ENCODE measurements around the gene ITSN1. TPM values are rescaled to one million over a fixed set of nuclear protein-coding genes. Genes with fewer than 3 reads are reported as not detected.

Gene ITSN1
- total RNA-seq, 1 donor from 2014 or later: 57.3 TPM

- no peak for DNase-seq
Measured at GRCh38 chr21:33733601-33734000, 91.3 kb downstream of the ITSN1 start.

DNA sequence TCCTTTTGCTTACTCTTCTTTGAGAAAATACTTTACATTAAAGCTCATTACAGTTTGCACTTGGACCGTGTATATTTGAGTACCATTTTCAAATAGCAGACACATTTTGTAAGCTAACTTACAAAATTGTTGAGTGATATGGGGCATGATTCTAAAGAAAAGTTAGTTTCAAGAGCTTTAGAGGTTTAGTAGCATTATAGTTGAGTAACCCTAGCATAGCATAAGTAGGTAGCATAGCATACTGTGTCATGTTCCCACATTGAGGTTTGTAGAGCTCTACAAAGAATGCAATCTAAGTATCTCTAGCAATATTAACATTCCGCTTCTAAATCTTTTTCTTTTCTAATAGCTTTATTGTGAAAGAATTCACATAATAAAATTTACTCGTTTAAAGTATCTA, 92.0 kb downstream of the ITSN1 start:
- no peak for DNase-seq

GRCh38 chr21:33734818-33735217, 92.5 kb downstream of the ITSN1 start:
- no peak for DNase-seq

DNA sequence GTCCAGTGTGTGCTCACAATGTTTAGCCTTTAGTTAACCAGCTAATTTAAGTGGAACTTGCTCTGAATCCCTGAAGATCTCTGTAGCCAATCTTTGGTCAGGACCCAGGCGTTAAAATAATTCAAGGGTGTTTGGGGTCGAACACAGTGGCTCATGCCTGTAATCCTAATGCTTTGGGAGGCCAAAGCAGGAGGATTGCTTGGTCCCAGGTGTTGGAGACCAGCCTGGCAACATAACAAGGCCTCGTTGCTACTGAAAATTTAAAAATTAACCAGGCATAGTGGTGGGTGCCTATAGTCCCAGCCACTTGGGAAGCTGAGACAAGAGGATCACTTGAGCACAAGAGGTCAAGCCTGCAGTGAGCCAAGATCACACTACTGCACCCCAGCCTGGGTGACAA, 94.3 kb downstream of the ITSN1 start:
- DNase-seq: no peak

DNA sequence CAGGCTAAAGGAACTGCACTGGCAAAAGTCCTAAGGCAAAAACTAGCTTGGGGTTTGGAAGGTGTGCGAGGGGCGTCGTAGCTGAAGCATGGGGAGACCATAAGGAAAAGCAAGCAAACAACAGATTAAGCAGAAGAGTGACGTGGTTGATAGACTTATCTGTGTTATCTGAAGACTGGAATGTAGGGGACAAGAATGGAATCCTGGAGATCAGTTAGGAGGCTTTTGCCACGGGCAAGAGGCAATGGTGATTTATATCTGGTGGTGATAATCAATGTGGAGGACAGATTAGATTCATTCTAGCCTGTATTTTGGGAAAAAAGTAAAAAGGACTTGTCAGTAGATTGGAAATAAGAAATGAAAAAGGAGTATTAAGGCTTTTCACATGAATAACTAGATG, 97.4 kb downstream of the ITSN1 start:
- DNase-seq: no peak

GRCh38 chr21:33747420-33747819, 105.1 kb downstream of the ITSN1 start:
- no peak for DNase-seq

- no peak for DNase-seq
Measured at GRCh38 chr21:33748903-33749302, 106.6 kb downstream of the ITSN1 start.

- DNase-seq: no peak
Measured at GRCh38 chr21:33750017-33750416, 107.7 kb downstream of the ITSN1 start.

DNA sequence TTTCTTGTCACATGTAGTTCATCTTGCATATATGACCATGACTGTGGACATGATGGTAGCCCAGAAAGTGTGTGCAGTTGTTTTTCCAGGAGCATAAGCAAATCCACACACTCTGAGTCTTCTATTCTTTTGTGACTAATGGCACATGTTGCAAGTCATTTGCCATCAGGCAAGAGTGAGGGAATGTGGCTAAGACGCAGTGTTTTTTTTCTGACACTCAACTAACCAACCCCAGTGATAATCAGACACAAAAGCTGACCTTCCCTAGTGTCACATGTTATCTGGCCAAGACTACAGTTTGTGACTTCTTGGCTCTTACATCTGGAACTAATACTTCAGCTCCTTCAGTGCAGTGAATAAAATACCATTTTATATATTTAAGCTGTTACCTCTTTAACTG, 108.8 kb downstream of the ITSN1 start:
- DNase-seq: no peak

DNA sequence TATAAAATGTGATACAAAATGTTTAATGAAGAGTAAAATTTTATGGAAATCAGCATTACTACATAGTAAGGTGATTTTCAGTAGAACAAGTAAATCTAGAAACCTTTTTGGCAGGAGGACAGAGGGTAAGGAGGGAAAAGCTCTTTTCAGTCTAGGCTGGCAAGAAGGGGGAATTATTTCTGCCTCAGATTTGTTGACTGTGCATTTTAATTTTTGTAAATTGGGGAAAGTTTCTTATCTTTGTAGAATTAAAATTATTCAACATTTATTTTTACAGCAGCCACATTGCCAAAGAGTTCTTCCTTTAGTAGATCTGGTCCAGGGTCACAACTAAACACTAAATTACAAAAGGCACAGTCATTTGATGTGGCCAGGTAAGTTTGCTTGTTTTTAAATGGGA, 109.2 kb downstream of the ITSN1 start:
- no peak for DNase-seq

GRCh38 chr21:33752260-33752659, 110.0 kb downstream of the ITSN1 start:
- no peak for DNase-seq

DNA sequence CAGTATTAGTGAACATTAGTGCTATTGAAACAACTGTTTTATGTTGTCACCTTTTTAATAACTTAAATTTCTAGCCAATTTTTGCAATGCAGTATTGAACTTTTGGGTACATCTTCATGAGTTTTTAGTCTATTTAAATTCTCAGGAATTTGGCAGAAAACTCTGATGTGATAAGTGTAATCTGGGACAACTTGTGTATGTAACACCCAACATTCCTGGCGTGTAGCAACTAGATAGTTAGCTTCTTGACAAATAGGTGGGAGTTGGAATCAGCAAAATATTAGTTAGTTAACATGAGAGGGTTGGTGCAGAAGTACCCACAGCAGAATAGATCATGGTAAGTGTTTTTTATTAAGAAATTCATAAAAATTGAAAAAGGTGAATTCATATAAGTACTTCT, 111.6 kb downstream of the ITSN1 start:
- DNase-seq: no peak

GRCh38 chr21:33754481-33754880, 112.2 kb downstream of the ITSN1 start:
- no peak for DNase-seq

GRCh38 chr21:33755354-33755753, 113.1 kb downstream of the ITSN1 start:
- no peak for DNase-seq

DNA sequence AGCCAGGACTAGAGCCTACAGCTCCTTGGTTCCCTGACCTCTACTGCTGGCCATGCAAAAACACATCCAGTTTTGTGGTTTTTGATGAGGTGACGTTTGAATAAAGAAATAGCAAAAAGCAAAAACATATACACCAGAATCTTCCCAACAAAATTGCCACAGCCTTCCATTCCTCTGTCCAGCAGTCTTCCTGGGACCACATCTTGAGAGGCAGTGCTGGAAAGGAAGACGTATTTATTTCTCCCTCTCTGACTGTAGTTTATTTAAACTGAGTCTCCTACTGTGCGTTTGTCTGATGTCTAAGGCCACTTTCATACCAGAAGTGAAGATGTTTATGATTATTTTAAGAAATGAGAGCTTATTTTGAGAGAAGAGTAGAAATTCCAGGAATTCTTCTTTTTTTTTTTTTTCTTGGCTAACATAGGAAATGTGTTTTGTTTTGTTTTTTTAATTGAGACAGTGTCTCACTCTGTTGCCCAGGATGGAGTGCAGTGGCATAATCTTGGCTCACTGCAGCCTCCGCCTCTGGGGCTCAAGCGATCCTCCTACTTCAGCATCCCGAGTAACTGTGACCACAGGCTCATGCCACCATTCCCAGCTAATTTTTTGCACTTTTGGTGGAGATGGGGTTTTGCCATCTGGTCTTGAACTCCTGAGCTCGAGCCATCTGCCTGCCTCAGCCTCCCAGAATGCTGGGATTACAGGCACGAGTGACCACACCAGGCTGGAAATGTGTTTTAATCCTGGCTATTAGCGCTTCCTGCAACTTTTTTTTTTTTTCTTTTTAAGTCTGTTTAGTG, 118.5 kb downstream of the ITSN1 start:
- DNase-seq: peak; percentile 60

DNA sequence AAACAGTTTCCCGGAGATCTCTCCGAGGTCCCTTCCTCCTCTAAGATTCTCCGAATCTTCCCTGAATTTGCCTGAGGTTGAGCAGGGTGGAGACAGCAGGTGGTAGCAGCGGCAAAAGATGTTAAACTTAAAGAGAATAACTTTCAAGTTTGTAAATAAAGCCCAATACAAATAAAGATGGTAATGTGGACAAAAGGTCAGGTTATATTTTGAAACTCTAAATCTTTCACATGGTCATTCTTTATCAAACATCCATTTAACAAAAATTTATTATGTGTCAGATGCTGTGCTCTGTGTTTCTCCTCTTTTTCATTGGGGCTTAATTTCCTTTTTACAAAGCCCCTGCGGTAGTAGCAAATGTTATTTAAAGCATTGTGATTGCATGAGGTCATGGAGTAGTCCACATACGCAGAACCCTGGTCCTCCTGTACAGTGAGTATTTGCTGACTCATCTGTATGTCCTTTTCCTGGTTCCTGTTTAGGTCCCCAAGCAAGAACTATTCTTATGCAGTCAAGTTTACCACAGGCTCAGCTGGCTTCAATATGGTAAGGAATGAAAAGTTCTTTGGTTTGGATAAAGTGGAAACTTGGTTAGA, 119.2 kb downstream of the ITSN1 start:
- DNase-seq: peak; percentile 97

GRCh38 chr21:33762803-33763581, 120.7 kb downstream of the ITSN1 start:
- DNase-seq: peak; percentile 47

DNA sequence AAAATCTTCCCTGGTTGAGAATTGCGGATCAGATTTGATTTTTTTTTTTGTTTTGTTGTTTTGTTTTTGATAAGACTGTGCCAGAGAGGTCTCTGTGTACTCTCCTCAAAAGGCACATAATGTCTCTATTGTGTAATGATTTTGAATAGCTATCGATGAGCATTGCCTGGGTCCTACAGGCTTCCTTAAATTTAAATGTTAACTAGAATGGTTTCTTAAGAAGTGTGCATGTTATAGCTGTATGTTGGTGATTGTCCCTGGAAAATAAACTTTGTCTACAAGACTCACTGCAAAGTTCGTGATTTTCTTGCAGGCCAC, 121.2 kb downstream of the ITSN1 start:
- no peak for DNase-seq

DNA sequence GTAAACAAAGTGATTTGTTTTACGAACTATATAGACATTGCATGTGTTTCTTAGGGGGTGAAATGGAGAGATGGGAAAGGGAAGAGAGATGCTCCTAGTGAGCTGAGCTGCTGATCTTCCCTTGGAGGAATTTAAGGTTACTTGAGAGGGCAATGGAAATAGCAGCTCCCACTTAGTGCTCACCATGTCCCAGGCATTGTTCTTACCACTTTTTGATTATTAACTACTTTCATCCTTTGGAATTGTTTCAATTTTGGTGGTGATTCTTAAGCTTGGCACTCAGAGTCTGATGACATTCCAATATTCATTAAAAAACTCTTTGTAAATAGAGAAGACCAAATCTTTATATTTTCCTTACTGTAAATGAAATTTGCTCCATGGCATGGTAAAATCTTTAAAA, 124.9 kb downstream of the ITSN1 start:
- DNase-seq: peak; percentile 35

DNA sequence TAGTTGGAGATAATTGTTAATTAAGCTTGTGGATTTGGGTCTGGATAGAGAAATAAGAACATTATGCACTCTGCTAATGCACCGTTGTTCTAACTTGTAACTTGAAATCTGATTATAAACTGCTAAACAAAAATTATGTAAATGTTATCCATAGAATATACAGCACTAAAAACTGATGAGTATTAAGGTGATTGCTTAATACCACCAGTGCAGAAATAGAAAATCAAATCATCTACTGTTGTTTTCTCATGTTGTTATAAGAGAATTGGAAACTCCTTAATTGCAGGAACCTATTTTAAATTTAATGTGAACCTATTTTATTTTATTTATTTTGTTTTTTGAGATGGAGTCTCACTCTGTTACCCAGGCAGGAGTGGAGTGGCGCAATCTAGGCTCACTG, 125.7 kb downstream of the ITSN1 start:
- DNase-seq: no peak

DNA sequence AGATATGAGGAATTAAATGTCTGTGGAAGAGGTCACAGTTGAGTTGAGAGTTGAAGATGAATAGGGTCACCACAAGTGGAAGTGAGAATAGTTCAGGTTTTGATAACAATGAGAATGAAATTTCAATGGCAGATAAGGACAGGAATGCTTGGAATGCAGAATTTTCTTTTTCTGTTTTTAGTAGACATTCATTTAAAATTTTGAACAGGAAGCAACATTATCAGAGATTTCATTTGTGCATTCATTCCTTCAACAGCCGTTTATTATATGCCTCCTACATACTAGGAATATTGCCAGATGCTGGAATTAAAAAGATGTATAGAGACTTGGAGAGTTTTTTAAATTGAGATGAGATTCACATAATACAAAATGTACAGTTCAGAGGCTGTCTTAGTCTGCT, 126.8 kb downstream of the ITSN1 start:
- peak; percentile 22 for DNase-seq

- no peak for DNase-seq
Measured at GRCh38 chr21:33770542-33770941, 128.2 kb downstream of the ITSN1 start.

- DNase-seq: no peak
Measured at GRCh38 chr21:33771976-33772375, 129.7 kb downstream of the ITSN1 start.

GRCh38 chr21:33774551-33774950, 132.2 kb downstream of the ITSN1 start:
- DNase-seq: no peak

Measured in dermis blood vessel endothelial cell (primary cell).